Measurements from ENCODE around the gene TAF1C. TPM values are rescaled to one million over a fixed set of nuclear protein-coding genes. Genes with fewer than 3 reads are reported as not detected.

Gene TAF1C
- total and polyA plus RNA-seq, 2 of the 4 experiments (the other 2 are of a cell fraction): 7.3 to 35.5 TPM

GRCh38 chr16:84205976-84206691 is 19.3 kb upstream of the TAF1C start:
- H4K5ac ChIP-seq (ENCODE audit: low read depth, low read length): no peak overlapping the region
- POLR2A ChIA-PET (ENCODE audit: unreplicated experiment): no interaction called here
- no peaks in the 10 kb centered on the region for H3K36me3 ChIP-seq (ENCODE audit: control insufficient read depth, insufficient read depth, low read length)
- no peaks in the 10 kb centered on the region for H4K20me1 ChIP-seq (ENCODE audit: insufficient read depth, low read length)
- no peak overlapping the region for H2BK5ac ChIP-seq (ENCODE audit: low read depth, low read length, poor library complexity, severe bottlenecking)
- H3K27ac ChIP-seq (ENCODE audit: insufficient read depth, low read length): no peak overlapping the region
- H3K4me1 ChIP-seq (ENCODE audit: control insufficient read depth, insufficient read depth, low read length): no peaks in the 10 kb centered on the region
- TF ChIP-seq CEBPB (IDR thresholded peaks at IDR 0.05; ENCODE audit: low read depth, low read length) (no peak), ELK1 (IDR thresholded peaks at IDR 0.05; ENCODE audit: borderline replicate concordance, low read depth, low read length) (no peak), SMC3 (IDR thresholded peaks at IDR 0.05; ENCODE audit: low read depth, low read length) (no peak), FOS (IDR thresholded peaks at IDR 0.05; ENCODE audit: low read depth, low read length) (no peak), CTCF (conservative IDR thresholded peaks at IDR 0.05; ENCODE audit: low read depth, low read length) (no peak), RFX5 (IDR thresholded peaks at IDR 0.05; ENCODE audit: low read depth, low read length) (no peak), MXI1 (IDR thresholded peaks at IDR 0.05; ENCODE audit: borderline replicate concordance, low read depth, low read length) (no peak), CHD1 (IDR thresholded peaks at IDR 0.05; ENCODE audit: low read depth, low read length) (no peak), BHLHE40 (IDR thresholded peaks at IDR 0.05; ENCODE audit: low read depth, low read length) (no peak), POLR2A (IDR thresholded peaks at IDR 0.05; ENCODE audit: low read depth, low read length) (no peak), RCOR1 (IDR thresholded peaks at IDR 0.05; ENCODE audit: insufficient replicate concordance, low read length) (no peak)
- no peak overlapping the region for H3K4ac ChIP-seq (ENCODE audit: low read depth, low read length)
- H3K23ac ChIP-seq (ENCODE audit: low read depth, low read length): no peak overlapping the region
- H3K18ac ChIP-seq (ENCODE audit: low read depth, low read length): no peak overlapping the region
- dilution Hi-C loops (cut with HindIII; ENCODE audit: low sequenced_read_pairs, unreplicated experiment) (no loop called here), intact Hi-C loops (cut with micrococcal nuclease) (no loop called here), in situ Hi-C loops (cut with MboI; ENCODE audit: low sequenced_read_pairs) (no loop called here)
- no TSS peak for BruUV-seq (replicated peaks)
- DNase-seq: no peak
- WGBS, 2 experiments (ENCODE audit: extremely low coverage in 2 of 2, insufficient read length in 1 of 2): 82% methylated on average over 4 of the region's 18 CpGs; no CpG with 5 or more reads in 1 of the 2 experiments
- ATAC-seq (ENCODE audit: low read depth): no peak
- H3K56ac ChIP-seq (ENCODE audit: extremely low read depth, insufficient read depth, low read length): no peak overlapping the region
- CTCF ChIA-PET: no interaction called here
- peaks cover 29% of the 10 kb centered on the region for H3K27me3 ChIP-seq (ENCODE audit: control insufficient read depth, insufficient read depth, low read length)
- H3K4me2 ChIP-seq (ENCODE audit: low read depth, low read length): no peak overlapping the region
- H2AK5ac ChIP-seq (ENCODE audit: low read depth, low read length): no peak overlapping the region
- H3K9me3 ChIP-seq (ENCODE audit: control insufficient read depth, insufficient read depth, low read length): no peaks in the 10 kb centered on the region
- H2BK15ac ChIP-seq (ENCODE audit: low read depth, low read length): no peak overlapping the region
- no peaks in the 10 kb centered on the region for H3K79me1 ChIP-seq (ENCODE audit: low read depth in 1 of 2, low read length in 2 of 2)
- no peak overlapping the region for H2BK20ac ChIP-seq (ENCODE audit: low read depth, low read length)
- no peak overlapping the region for H3K14ac ChIP-seq (replicated peaks; ENCODE audit: low read depth, low read length)
- H2AFZ ChIP-seq (replicated peaks; ENCODE audit: low read length, poor library complexity): no peak overlapping the region
- no peak overlapping the region for H2BK120ac ChIP-seq (ENCODE audit: low read depth, low read length)
- no peak overlapping the region for H4K91ac ChIP-seq (ENCODE audit: insufficient read depth, low read depth, low read length)
- no peak overlapping the region for H2AK9ac ChIP-seq (replicated peaks; ENCODE audit: low read depth, low read length, poor library complexity)
- H3K4me3 ChIP-seq (ENCODE audit: insufficient read depth, low read depth, low read length): no peak overlapping the region
- no peaks in the 10 kb centered on the region for H3K9me1 ChIP-seq (ENCODE audit: insufficient read depth, low read length)
- H3K9ac ChIP-seq (ENCODE audit: low read depth, low read length): no peak overlapping the region
- no peak overlapping the region for H4K8ac ChIP-seq (ENCODE audit: low read depth in 2 of 2, low read length in 2 of 2)
